ENCODE data around the gene LOXL3.

LOXL3 gene

GRCh38 chr2:74502720-74503505 is 50.8 kb downstream of the LOXL3 start (continued):
- TF ChIP-seq PRDM10 (tag by site-specific recombination; IDR thresholded peaks at IDR 0.05), result 0 out of 2 replicates have a peak, but pooled peaks have one; percentile 10
- TF ChIP-seq ZNF114 (tag by site-specific recombination; IDR thresholded peaks at IDR 0.05), result no peak
- 0 out of 2 replicates have a peak, but pooled peaks have one; percentile 20 for TF ChIP-seq ZBTB10 (tag by site-specific recombination; IDR thresholded peaks at IDR 0.05)
- TF ChIP-seq MYNN (tag by site-specific recombination; IDR thresholded peaks at IDR 0.05; ENCODE audit: borderline replicate concordance), result no peak
- no peak for TF ChIP-seq ZNF670 (tag by site-specific recombination; IDR thresholded peaks at IDR 0.05; ENCODE audit: low read depth)
- no peak for TF ChIP-seq ZNF629 (tag by site-specific recombination; IDR thresholded peaks at IDR 0.05)
- TF ChIP-seq GLI4 (tag by site-specific recombination; IDR thresholded peaks at IDR 0.05), result no peak
- TF ChIP-seq ZBTB8A (tag by site-specific recombination; IDR thresholded peaks at IDR 0.05), result peak; percentile 33; the same call in 1 of the 2 replicates
- TF ChIP-seq ZNF18 (tag by site-specific recombination; IDR thresholded peaks at IDR 0.05), result no peak
- TF ChIP-seq ZNF169 (tag by site-specific recombination; IDR thresholded peaks at IDR 0.05), result no peak
- TF ChIP-seq ZFP37 (tag by site-specific recombination; IDR thresholded peaks at IDR 0.05), result 0 out of 2 replicates have a peak, but pooled peaks have one; percentile 66
- TF ChIP-seq ZBTB44 (tag by site-specific recombination; IDR thresholded peaks at IDR 0.05), result no peak
- TF ChIP-seq SP7 (tag by site-specific recombination; IDR thresholded peaks at IDR 0.05), result peak; percentile 16; the same call in 1 of the 2 replicates
- TF ChIP-seq ZNF394 (tag by site-specific recombination; IDR thresholded peaks at IDR 0.05; ENCODE audit: borderline replicate concordance), result no peak
- TF ChIP-seq ZNF501 (tag by site-specific recombination; IDR thresholded peaks at IDR 0.05), result no peak
- no peak for TF ChIP-seq ZNF239 (tag by site-specific recombination; IDR thresholded peaks at IDR 0.05)
